ENCODE results near the gene AREG.
"Not testable (repeated sequence)": the region's sequence is repeated elsewhere in the genome, so short reads cannot be mapped to it uniquely, and the experiment has no call there.

DNA sequence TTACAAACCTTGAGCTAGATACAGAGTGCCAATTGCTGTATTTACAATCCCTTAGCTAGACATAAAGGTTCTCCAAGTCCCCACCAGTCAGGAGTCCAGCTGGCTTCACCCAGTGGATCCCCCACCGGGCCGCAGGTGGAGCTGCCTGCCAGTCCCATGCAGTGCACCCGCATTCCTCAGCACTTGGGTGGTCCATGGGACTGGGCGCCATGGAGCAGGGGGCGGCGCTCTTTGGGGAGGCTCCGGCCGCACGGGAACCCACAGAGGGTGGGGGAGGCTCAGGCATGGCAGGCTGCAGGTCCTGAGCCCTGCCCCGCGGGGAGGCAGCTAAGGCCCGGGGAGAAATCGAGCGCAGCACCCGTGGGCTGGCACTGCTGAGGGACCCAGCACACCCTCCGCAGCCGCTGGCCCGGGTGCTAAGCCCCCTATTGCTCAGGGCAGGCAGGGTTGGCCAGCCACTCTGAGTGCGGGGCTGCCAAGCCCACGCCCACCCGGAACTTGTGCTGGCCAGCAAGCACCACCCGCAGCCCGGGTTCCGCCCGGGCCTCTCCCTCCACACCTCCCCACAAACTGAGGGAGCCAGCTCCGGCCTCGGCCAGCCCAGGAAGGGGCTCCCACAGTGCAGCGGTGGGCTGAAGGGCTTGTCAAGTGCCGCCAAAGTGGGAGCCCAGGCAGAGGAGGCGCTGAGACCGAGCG is 45.9 kb upstream of the AREG start:
- TF ChIP-seq POLR2AphosphoS5, POLR2A (IDR thresholded peaks at IDR 0.05; ENCODE audit: low read depth, low read length): not testable (repeated sequence)

Measured in GM12892 (cell line).